K562 (cell line): ENCODE measurements around the gene TMEM131L. TPM values are rescaled to one million over a fixed set of nuclear protein-coding genes. Genes with fewer than 3 reads are reported as not detected.

Experiments
- ARNT ChIP-seq, 2 experiments: fragments of 450-650 bp; IDR thresholded peaks; 2 replicates each; pipeline ENCODE4 v1.6.1; 2016; ENCODE audit warnings: mild to moderate bottlenecking in 1 of 2
- ATF2 ChIP-seq: sonication (generic); formaldehyde crosslinking; IDR thresholded peaks from 2 replicates; pipeline ENCODE4 v1.8.1; 2022; ENCODE audit warnings: missing genetic modification reagents
- CBX1 ChIP-seq: sonication (generic); IDR thresholded peaks from 2 replicates; pipeline ENCODE4 v1.6.1; 2016; ENCODE audit warnings: antibody characterized with exemption, low read depth, mild to moderate bottlenecking
- CBX5 ChIP-seq: IDR thresholded peaks from 2 replicates; pipeline ENCODE4 v1.6.1; 2014; ENCODE audit warnings: low read depth, borderline replicate concordance
- CREM ChIP-seq: IDR thresholded peaks from 2 replicates; pipeline ENCODE4 v1.6.1; 2014; ENCODE audit warnings: antibody characterized with exemption, low read depth
- ELF1 ChIP-seq: fragments of 200-800 bp; sonication (Bioruptor generic); IDR thresholded peaks from 2 replicates; pipeline ENCODE4 v1.6.1; 2016; ENCODE audit warnings: missing genetic modification characterization, missing compliant biosample characterization
- EP400 ChIP-seq: fragments of 450-650 bp; IDR thresholded peaks from 2 replicates; pipeline ENCODE4 v1.6.1; 2017; ENCODE audit warnings: antibody characterized with exemption, mild to moderate bottlenecking, moderate library complexity
- FIP1L1 ChIP-seq: fragments of 200-400 bp; formaldehyde crosslinking; IDR thresholded peaks from 2 replicates; pipeline ENCODE4 v1.6.1; 2018; ENCODE audit warnings: mild to moderate bottlenecking, low read depth, low read length; ENCODE audit not compliant: poor library complexity, severe bottlenecking
- GABPB2 ChIP-seq: fragments of 250-450 bp; sonication (Bioruptor Pico); conservative IDR thresholded peaks from 2 replicates; pipeline ENCODE4 v1.5.1; 2021; ENCODE audit warnings: mild to moderate bottlenecking
- HMGXB4 ChIP-seq: sonication (generic); formaldehyde crosslinking; IDR thresholded peaks from 2 replicates; pipeline ENCODE4 v1.8.1; 2023; ENCODE audit warnings: mild to moderate bottlenecking, missing genetic modification reagents
- HNRNPL ChIP-seq: fragments of 200-400 bp; formaldehyde crosslinking; IDR thresholded peaks from 2 replicates; pipeline ENCODE4 v1.6.1; 2017; ENCODE audit warnings: low read depth, mild to moderate bottlenecking, low read length
- KAT7 ChIP-seq: sonication (generic); formaldehyde crosslinking; IDR thresholded peaks from 2 replicates; pipeline ENCODE4 v1.8.0; 2022; ENCODE audit warnings: missing genetic modification reagents, mild to moderate bottlenecking, borderline replicate concordance
- NR2C1 ChIP-seq, 2 experiments: fragments of 450-650 bp; IDR thresholded peaks; 2 replicates each; pipeline ENCODE4 v1.6.1; 2017; ENCODE audit warnings: mild to moderate bottlenecking in 2 of 2, antibody characterized with exemption in 1 of 2, inconsistent platforms in 1 of 2, missing compliant biosample characterization in 1 of 2, missing genetic modification characterization in 1 of 2
- POLR2AphosphoS2 ChIP-seq: IDR thresholded peaks from 2 replicates; pipeline ENCODE4 v1.6.1; 2012; ENCODE audit warnings: low read length, improper control_type of control experiment
- POLR2B ChIP-seq: fragments of 450-650 bp; IDR thresholded peaks from 2 replicates; pipeline ENCODE4 v1.6.1; 2018; ENCODE audit warnings: low read depth; ENCODE audit not compliant: partially characterized antibody
- RBM14 ChIP-seq: fragments of 200-400 bp; formaldehyde crosslinking; IDR thresholded peaks from 2 replicates; pipeline ENCODE4 v1.6.1; 2018; ENCODE audit warnings: low read depth, mild to moderate bottlenecking, low read length, moderate library complexity, borderline replicate concordance; ENCODE audit not compliant: insufficient read depth
- RNF2 ChIP-seq: sonication (generic); IDR thresholded peaks from 2 replicates; pipeline ENCODE4 v1.6.1; 2016
- TAL1 ChIP-seq: fragments of 450-650 bp; IDR thresholded peaks from 2 replicates; pipeline ENCODE4 v1.6.1; 2016; ENCODE audit warnings: mild to moderate bottlenecking
- TCF3 ChIP-seq: sonication (generic); formaldehyde crosslinking; IDR thresholded peaks from 2 replicates; pipeline ENCODE4 v1.4.0; 2020; ENCODE audit warnings: mild to moderate bottlenecking, missing genetic modification reagents
- TCF7 ChIP-seq: sonication (generic); IDR thresholded peaks from 2 replicates; pipeline ENCODE4 v1.6.1; 2016; ENCODE audit warnings: antibody characterized with exemption, borderline replicate concordance
- TCF7L2 ChIP-seq: fragments of 150-350 bp; IDR thresholded peaks from 2 replicates; pipeline ENCODE4 v1.6.1; 2016; ENCODE audit warnings: low read depth, mild to moderate bottlenecking, low read length, moderate library complexity
- THAP12 ChIP-seq: fragments of 250-450 bp; sonication (Bioruptor Pico); IDR thresholded peaks from 2 replicates; pipeline ENCODE4 v1.9.0; 2021; ENCODE audit warnings: mild to moderate bottlenecking, inconsistent platforms
- WHSC1 ChIP-seq: IDR thresholded peaks from one replicate; pipeline ENCODE4 v1.6.1; 2012; ENCODE audit warnings: low read length, control low read depth, inconsistent platforms
- ZNF12 ChIP-seq: sonication (generic); formaldehyde crosslinking; IDR thresholded peaks from 2 replicates; pipeline ENCODE4 v1.4.0; 2020; ENCODE audit warnings: mild to moderate bottlenecking, missing genetic modification reagents
- polyA plus RNA-seq, 8 experiments: library from polyadenylated mRNA; depleted of rRNA in 4 of 8; stranded (reverse) in 5 of 8; unstranded in 3 of 8; fragments of >200 nt; fragmentation: Nextera tagmentation in 2 of 8; fragmentation: Illumina TruSeq in 1 of 8; extraction: Ambion mirVana in 2 of 8; extraction: Trizol in 1 of 8; gene quantifications; 2 replicates each; pipeline versions ENCODE4 v1.2.1 to v1.2.3, GENCODE V29; 2011 to 2014; ENCODE audit warnings: inconsistent platforms in 1 of 8, missing spikeins in 1 of 8
- total RNA-seq, 7 experiments: library from RNA; depleted of rRNA in 6 of 7; stranded (reverse); fragments of >200 nt in 6 of 7; fragmentation: Illumina TruSeq in 2 of 7; extraction: Trizol in 2 of 7; gene quantifications; 2 replicates each; pipeline versions ENCODE4 v1.2.1 to v1.2.3, GENCODE V29; 2011 to 2021; ENCODE audit warnings: low replicate concordance in 1 of 7

Gene TMEM131L
- total and polyA plus RNA-seq, 9 of the 15 experiments (the other 6 are each of a cell fraction or from before 2014, with no cell fraction given) = 1.2 to 20.8 (median 12.9) TPM

- peak; percentile 22; the same call in 1 of the 2 replicates for TF ChIP-seq THAP12 (CRISPR knock-in tag)
- TF ChIP-seq NR2C1 (IDR thresholded peaks at IDR 0.05) = no peak
- TF ChIP-seq NR2C1 (tag; IDR thresholded peaks at IDR 0.05) = no peak
- TF ChIP-seq TCF7 = peak; percentile 52; the same call in 1 of the 2 replicates
- TF ChIP-seq ELF1 (tag) = peak; percentile 32; the same call in 1 of the 2 replicates
- peak; percentile 44 for TF ChIP-seq POLR2B
- TF ChIP-seq HNRNPL = no peak
- TF ChIP-seq RNF2 = peak; percentile 3
- peak; percentile 80; the same call in 1 of the 2 replicates for TF ChIP-seq RBM14
- TF ChIP-seq TAL1 = peak; percentile 19; the same call in 1 of the 2 replicates
- peak; percentile 6; the same call in 1 of the 2 replicates for TF ChIP-seq EP400
- no peak for TF ChIP-seq ATF2
- TF ChIP-seq ZNF12 (CRISPR knock-in tag) = no peak
- TF ChIP-seq HMGXB4 (CRISPR knock-in tag) = no peak
- no peak for TF ChIP-seq WHSC1
- TF ChIP-seq ARNT (IDR thresholded peaks at IDR 0.05) = no peak
- TF ChIP-seq TCF3 (CRISPR knock-in tag) = peak; percentile 76
- TF ChIP-seq TCF7L2 = no peak
- TF ChIP-seq CREM = peak; percentile 21; the same call in 1 of the 2 replicates
- TF ChIP-seq CBX1 = peak; percentile 65; the same call in 1 of the 2 replicates
- 0 out of 2 replicates have a peak, but pooled peaks have one; percentile 30 for TF ChIP-seq CBX5
- no peak for TF ChIP-seq POLR2AphosphoS2
- TF ChIP-seq KAT7 = no peak
- no peak for TF ChIP-seq GABPB2 (CRISPR knock-in tag)
- no peak for TF ChIP-seq FIP1L1
Measured at GRCh38 chr4:153466081-153466948, at the start of gene TMEM131L (continued).
